Hepatocyte (in vitro differentiated cells): Measurements from ENCODE around the gene NPHP3.

Experiments used
- CTCF ChIP-seq: fragments of 200-600 bp; sonication (generic); IDR thresholded peaks from 2 replicates; pipeline ENCODE4 v1.5.1; 2016; ENCODE audit warnings: antibody characterized with exemption, mild to moderate bottlenecking; ENCODE audit not compliant: poor library complexity
- EZH2 ChIP-seq: fragments of 200-600 bp; sonication (generic); IDR thresholded peaks from 2 replicates; pipeline ENCODE4 v1.6.1; 2016; ENCODE audit warnings: antibody characterized with exemption, mild to moderate bottlenecking, borderline replicate concordance
- EZH2phosphoT487 ChIP-seq: fragments of 200-600 bp; sonication (generic); IDR thresholded peaks from one replicate; pipeline ENCODE4 v1.6.1; 2018; ENCODE audit warnings: antibody characterized with exemption, mild to moderate bottlenecking, low read depth, moderate library complexity; ENCODE audit not compliant: unreplicated experiment, severe bottlenecking

- TF ChIP-seq CTCF: no peak
- TF ChIP-seq EZH2: no peak
- no peak for TF ChIP-seq EZH2phosphoT487
Observed at GRCh38 chr3:132665230-132665745, 56.9 kb downstream of the NPHP3 start.
